HepG2 (cell line): ENCODE results near the gene THSD1. TPM values are rescaled to one million over a fixed set of nuclear protein-coding genes. Genes with fewer than 3 reads are reported as not detected.

Source experiments
- HNF4A ChIP-seq: sonication (generic); formaldehyde crosslinking; IDR thresholded peaks from 2 replicates; pipeline ENCODE4 v1.4.0; 2020; ENCODE audit warnings: missing genetic modification reagents
- KAT7 ChIP-seq: IDR thresholded peaks from 2 replicates; pipeline ENCODE4 v1.6.1; 2018; ENCODE audit warnings: borderline replicate concordance, missing compliant biosample characterization
- NR2F1 ChIP-seq, 2 experiments: fragments of 450-650 bp in 1 of 2; formaldehyde crosslinking in 1 of 2; IDR thresholded peaks; 2 replicates each; pipeline versions ENCODE4 v1.5.0 to v1.6.1; 2016 to 2020; ENCODE audit warnings: mild to moderate bottlenecking in 1 of 2, missing compliant biosample characterization in 1 of 2, missing genetic modification reagents in 1 of 2, moderate library complexity in 1 of 2
- ONECUT2 ChIP-seq: sonication (generic); formaldehyde crosslinking; IDR thresholded peaks from 2 replicates; pipeline ENCODE4 v1.4.0; 2020; ENCODE audit warnings: missing genetic modification reagents
- PHF8 ChIP-seq: sonication (generic); formaldehyde crosslinking; IDR thresholded peaks from 2 replicates; pipeline ENCODE4 v1.5.0; 2020; ENCODE audit warnings: missing genetic modification reagents
- SMARCC2 ChIP-seq: fragments of 450-650 bp; IDR thresholded peaks from 2 replicates; pipeline ENCODE4 v1.6.1; 2017; ENCODE audit warnings: antibody characterized with exemption, mild to moderate bottlenecking
- SNAI1 ChIP-seq: sonication (generic); formaldehyde crosslinking; IDR thresholded peaks from 2 replicates; pipeline ENCODE4 v1.5.0; 2020; ENCODE audit warnings: mild to moderate bottlenecking, missing genetic modification reagents, borderline replicate concordance
- SP140L ChIP-seq: sonication (generic); formaldehyde crosslinking; IDR thresholded peaks from 2 replicates; pipeline ENCODE4 v1.4.0; 2020; ENCODE audit warnings: missing genetic modification reagents, borderline replicate concordance
- SRSF4 ChIP-seq: fragments of 200-400 bp; formaldehyde crosslinking; IDR thresholded peaks from one replicate; pipeline ENCODE4 v1.6.1; 2018; ENCODE audit warnings: mild to moderate bottlenecking, low read depth, low read length, moderate library complexity; ENCODE audit not compliant: poor library complexity, severe bottlenecking
- ZNF124 ChIP-seq: sonication (generic); formaldehyde crosslinking; IDR thresholded peaks from 2 replicates; pipeline ENCODE4 v1.4.0; 2020; ENCODE audit warnings: missing genetic modification reagents
- ZNF256 ChIP-seq: sonication (generic); formaldehyde crosslinking; conservative IDR thresholded peaks from 2 replicates; pipeline ENCODE4 v1.4.0; 2020; ENCODE audit warnings: missing genetic modification reagents
- ZNF317 ChIP-seq: sonication (generic); formaldehyde crosslinking; IDR thresholded peaks from 2 replicates; pipeline ENCODE4 v1.5.0; 2020; ENCODE audit warnings: mild to moderate bottlenecking, missing genetic modification reagents
- ZNF343 ChIP-seq: sonication (generic); formaldehyde crosslinking; IDR thresholded peaks from 2 replicates; pipeline ENCODE4 v1.4.0; 2020; ENCODE audit warnings: mild to moderate bottlenecking, missing genetic modification reagents
- polyA plus RNA-seq, 8 experiments: library from polyadenylated mRNA; depleted of rRNA in 3 of 8; stranded (reverse) in 7 of 8; unstranded in 1 of 8; fragments of >200 nt; fragmentation: Illumina TruSeq in 4 of 8; extraction: Trizol in 4 of 8; gene quantifications; 2 replicates each; pipeline versions ENCODE4 v1.2.1 to v1.2.3, GENCODE V29; 2011 to 2016; ENCODE audit warnings: low read depth in 4 of 8, missing spikeins in 1 of 8, mixed read lengths in 1 of 8; ENCODE audit not compliant: insufficient read depth in 1 of 8
- total RNA-seq, 5 experiments: library from RNA; depleted of rRNA; stranded (reverse); fragments of >200 nt; fragmentation: Illumina TruSeq; extraction: Trizol; gene quantifications; 2 replicates each; pipeline ENCODE4 v1.2.3, GENCODE V29; 2016; ENCODE audit warnings: low read depth in 1 of 5
- TF ChIP-seq, protein P1 (sequence below): sonication (generic); formaldehyde crosslinking; IDR thresholded peaks from 2 replicates; pipeline ENCODE4 v1.8.1; 2023; ENCODE audit warnings: mild to moderate bottlenecking, missing genetic modification reagents
- TF ChIP-seq, protein P2 (sequence below): IDR thresholded peaks from 2 replicates; pipeline ENCODE4 v1.6.1; 2016; ENCODE audit warnings: missing biosample characterization, missing genetic modification reagents, low read depth
- TF ChIP-seq, protein P3 (sequence below): IDR thresholded peaks from 2 replicates; pipeline ENCODE4 v1.4.0; 2020; ENCODE audit warnings: mild to moderate bottlenecking, missing genetic modification reagents
- TF ChIP-seq, protein P4 (sequence below): IDR thresholded peaks from 2 replicates; pipeline ENCODE4 v1.6.1; 2016; ENCODE audit warnings: low read depth, borderline replicate concordance
- TF ChIP-seq, protein P5 (sequence below): sonication (generic); formaldehyde crosslinking; IDR thresholded peaks from 2 replicates; pipeline ENCODE4 v1.5.0; 2020; ENCODE audit warnings: mild to moderate bottlenecking, low read depth, missing genetic modification reagents, borderline replicate concordance
- TF ChIP-seq, protein P6 (sequence below): fragments of 450-650 bp; IDR thresholded peaks from 2 replicates; pipeline ENCODE4 v1.6.1; 2016

The THSD1 gene
- total and polyA plus RNA-seq, 2 of the 13 experiments (the other 11 are each of a cell fraction or from before 2014, with no cell fraction given) = 0.11 to 0.15 TPM

DNA sequence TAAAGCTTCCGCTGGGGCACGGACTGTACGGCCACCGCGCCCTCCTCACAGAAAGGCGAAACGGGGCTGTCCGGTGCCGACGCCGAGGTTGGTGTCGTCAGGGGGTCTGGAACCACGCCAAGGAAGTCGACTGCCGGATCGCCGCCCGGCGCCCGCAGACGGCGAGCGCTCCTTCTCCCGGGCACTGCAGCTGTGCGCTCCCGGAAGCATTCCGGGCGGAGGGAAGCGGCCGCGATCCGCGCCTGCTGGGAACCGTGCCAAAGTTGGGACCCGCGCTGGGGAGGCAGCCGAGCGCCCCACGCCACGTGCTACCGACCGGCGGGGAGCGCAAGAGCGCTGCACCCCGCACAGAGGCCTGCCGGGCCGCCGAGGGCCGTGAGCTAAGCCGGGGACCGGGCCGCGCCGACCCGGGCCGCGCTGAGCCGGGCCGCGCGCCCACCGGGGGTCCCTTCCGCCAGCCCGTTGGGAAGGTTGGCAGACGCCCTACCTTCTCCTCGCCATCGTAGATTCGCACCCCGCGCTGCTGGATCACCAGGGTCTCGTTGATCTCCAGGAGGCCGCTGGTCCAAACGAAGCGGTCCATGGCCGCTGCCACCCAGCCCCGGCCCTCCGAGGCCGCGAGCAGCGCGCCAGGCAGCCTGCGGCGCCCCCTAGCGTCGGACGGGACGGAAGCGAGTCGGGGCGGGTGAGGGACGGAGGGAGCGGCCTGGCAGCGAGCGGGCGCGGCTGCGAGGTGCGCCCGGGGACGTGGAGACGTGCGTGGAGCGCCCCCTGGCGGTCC, 44.2 kb upstream of the THSD1 start, which contains the start of gene VPS36 (continued):
- TF ChIP-seq, protein P1, sequence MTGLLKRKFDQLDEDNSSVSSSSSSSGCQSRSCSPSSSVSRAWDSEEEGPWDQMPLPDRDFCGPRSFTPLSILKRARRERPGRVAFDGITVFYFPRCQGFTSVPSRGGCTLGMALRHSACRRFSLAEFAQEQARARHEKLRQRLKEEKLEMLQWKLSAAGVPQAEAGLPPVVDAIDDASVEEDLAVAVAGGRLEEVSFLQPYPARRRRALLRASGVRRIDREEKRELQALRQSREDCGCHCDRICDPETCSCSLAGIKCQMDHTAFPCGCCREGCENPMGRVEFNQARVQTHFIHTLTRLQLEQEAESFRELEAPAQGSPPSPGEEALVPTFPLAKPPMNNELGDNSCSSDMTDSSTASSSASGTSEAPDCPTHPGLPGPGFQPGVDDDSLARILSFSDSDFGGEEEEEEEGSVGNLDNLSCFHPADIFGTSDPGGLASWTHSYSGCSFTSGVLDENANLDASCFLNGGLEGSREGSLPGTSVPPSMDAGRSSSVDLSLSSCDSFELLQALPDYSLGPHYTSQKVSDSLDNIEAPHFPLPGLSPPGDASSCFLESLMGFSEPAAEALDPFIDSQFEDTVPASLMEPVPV = peak; percentile 29; the same call in 1 of the 2 replicates
- TF ChIP-seq ZNF317 (CRISPR knock-in tag) (no peak; the same call in 1 of the 2 replicates), NR2F1 (CRISPR knock-in tag; IDR thresholded peaks at IDR 0.05) (no peak), ONECUT2 (CRISPR knock-in tag) (no peak), ZNF343 (CRISPR knock-in tag) (peak; percentile 49; the same call in 1 of the 2 replicates), ZNF124 (CRISPR knock-in tag) (peak; percentile 58; the same call in 1 of the 2 replicates), PHF8 (CRISPR knock-in tag) (peak; percentile 93), SRSF4 (no peak), SNAI1 (no peak), ZNF256 (CRISPR knock-in tag) (no peak), HNF4A (CRISPR knock-in tag) (peak; percentile 10; the same call in 1 of the 2 replicates), SMARCC2 (0 out of 2 replicates have a peak, but pooled peaks have one; percentile 14), KAT7 (CRISPR knock-in tag) (peak; percentile 68; the same call in 1 of the 2 replicates), SP140L (CRISPR knock-in tag) (no peak)
- TF ChIP-seq, protein P2, sequence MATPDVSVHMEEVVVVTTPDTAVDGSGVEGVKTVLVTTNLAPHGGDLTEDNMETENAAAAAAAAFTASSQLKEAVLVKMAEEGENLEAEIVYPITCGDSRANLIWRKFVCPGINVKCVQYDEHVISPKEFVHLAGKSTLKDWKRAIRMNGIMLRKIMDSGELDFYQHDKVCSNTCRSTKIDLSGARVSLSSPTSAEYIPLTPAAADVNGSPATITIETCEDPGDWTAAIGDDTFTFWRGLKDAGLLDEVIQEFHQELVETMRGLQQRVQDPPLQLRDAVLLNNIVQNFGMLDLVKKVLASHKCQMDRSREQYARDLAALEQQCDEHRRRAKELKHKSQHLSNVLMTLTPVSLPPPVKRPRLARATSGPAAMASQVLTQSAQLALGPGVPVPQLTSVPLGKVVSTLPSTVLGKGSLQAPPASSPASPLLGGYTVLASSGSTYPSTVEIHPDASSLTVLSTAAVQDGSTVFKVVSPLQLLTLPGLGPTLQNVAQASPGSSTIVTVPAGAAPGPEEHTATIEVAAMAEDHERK (CRISPR knock-in tag) = no peak
- TF ChIP-seq, protein P3, sequence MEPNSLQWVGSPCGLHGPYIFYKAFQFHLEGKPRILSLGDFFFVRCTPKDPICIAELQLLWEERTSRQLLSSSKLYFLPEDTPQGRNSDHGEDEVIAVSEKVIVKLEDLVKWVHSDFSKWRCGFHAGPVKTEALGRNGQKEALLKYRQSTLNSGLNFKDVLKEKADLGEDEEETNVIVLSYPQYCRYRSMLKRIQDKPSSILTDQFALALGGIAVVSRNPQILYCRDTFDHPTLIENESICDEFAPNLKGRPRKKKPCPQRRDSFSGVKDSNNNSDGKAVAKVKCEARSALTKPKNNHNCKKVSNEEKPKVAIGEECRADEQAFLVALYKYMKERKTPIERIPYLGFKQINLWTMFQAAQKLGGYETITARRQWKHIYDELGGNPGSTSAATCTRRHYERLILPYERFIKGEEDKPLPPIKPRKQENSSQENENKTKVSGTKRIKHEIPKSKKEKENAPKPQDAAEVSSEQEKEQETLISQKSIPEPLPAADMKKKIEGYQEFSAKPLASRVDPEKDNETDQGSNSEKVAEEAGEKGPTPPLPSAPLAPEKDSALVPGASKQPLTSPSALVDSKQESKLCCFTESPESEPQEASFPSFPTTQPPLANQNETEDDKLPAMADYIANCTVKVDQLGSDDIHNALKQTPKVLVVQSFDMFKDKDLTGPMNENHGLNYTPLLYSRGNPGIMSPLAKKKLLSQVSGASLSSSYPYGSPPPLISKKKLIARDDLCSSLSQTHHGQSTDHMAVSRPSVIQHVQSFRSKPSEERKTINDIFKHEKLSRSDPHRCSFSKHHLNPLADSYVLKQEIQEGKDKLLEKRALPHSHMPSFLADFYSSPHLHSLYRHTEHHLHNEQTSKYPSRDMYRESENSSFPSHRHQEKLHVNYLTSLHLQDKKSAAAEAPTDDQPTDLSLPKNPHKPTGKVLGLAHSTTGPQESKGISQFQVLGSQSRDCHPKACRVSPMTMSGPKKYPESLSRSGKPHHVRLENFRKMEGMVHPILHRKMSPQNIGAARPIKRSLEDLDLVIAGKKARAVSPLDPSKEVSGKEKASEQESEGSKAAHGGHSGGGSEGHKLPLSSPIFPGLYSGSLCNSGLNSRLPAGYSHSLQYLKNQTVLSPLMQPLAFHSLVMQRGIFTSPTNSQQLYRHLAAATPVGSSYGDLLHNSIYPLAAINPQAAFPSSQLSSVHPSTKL (CRISPR knock-in tag) = peak; percentile 60; the same call in 1 of the 2 replicates
- TF ChIP-seq, protein P4, sequence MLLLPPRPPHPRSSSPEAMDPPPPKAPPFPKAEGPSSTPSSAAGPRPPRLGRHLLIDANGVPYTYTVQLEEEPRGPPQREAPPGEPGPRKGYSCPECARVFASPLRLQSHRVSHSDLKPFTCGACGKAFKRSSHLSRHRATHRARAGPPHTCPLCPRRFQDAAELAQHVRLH (CRISPR knock-in tag) = peak; percentile 51; the same call in 1 of the 2 replicates
- TF ChIP-seq, protein P5, sequence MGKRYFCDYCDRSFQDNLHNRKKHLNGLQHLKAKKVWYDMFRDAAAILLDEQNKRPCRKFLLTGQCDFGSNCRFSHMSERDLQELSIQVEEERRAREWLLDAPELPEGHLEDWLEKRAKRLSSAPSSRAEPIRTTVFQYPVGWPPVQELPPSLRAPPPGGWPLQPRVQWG = no peak
- TF ChIP-seq, protein P6, sequence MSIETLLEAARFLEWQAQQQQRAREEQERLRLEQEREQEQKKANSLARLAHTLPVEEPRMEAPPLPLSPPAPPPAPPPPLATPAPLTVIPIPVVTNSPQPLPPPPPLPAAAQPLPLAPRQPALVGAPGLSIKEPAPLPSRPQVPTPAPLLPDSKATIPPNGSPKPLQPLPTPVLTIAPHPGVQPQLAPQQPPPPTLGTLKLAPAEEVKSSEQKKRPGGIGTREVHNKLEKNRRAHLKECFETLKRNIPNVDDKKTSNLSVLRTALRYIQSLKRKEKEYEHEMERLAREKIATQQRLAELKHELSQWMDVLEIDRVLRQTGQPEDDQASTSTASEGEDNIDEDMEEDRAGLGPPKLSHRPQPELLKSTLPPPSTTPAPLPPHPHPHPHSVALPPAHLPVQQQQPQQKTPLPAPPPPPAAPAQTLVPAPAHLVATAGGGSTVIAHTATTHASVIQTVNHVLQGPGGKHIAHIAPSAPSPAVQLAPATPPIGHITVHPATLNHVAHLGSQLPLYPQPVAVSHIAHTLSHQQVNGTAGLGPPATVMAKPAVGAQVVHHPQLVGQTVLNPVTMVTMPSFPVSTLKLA = no peak
